HFFc6 (cell line): Measurements from ENCODE around the gene CTNNBL1. TPM values are rescaled to one million over a fixed set of nuclear protein-coding genes. Genes with fewer than 3 reads are reported as not detected.

Experiments used
- DNase-seq: peaks from one replicate; pipeline ENCODE4 v3.0.0-alpha.2; 2018
- H3K27ac Mint-ChIP-seq: 2 replicates; pipeline ENCODE4 v1.8.0; 2020; ENCODE audit warnings: mild to moderate bottlenecking, mixed read lengths
- H3K27me3 Mint-ChIP-seq: 2 replicates; pipeline ENCODE4 v1.8.0; 2021; ENCODE audit warnings: mild to moderate bottlenecking, moderate library complexity, mixed read lengths; ENCODE audit not compliant: insufficient read depth
- H3K36me3 Mint-ChIP-seq: 2 replicates; pipeline ENCODE4 v1.8.0; 2021; ENCODE audit warnings: low read depth, mixed read lengths
- H3K4me1 Mint-ChIP-seq: 2 replicates; pipeline ENCODE4 v1.8.0; 2020; ENCODE audit warnings: low read depth, mixed read lengths
- H3K4me3 Mint-ChIP-seq: 2 replicates; pipeline ENCODE4 v1.8.0; 2020; ENCODE audit warnings: mild to moderate bottlenecking, moderate library complexity, mixed read lengths
- H3K9me3 Mint-ChIP-seq: 2 replicates; pipeline ENCODE4 v1.8.0; 2020; ENCODE audit warnings: mild to moderate bottlenecking, mixed read lengths
- CTCF ChIP-seq: fragments of 200-600 bp; sonication (generic); IDR thresholded peaks from 2 replicates; pipeline ENCODE4 v1.5.0; 2021; ENCODE audit warnings: antibody characterized with exemption, mild to moderate bottlenecking
- total RNA-seq, 6 experiments: library from RNA; stranded (reverse); fragmentation: NEBNext Ultra II Directional; extraction: Animal tissue kit (Norgen Biotek cat#: 25700); gene quantifications; 2 replicates in 1 of 6; 3 replicates in 5 of 6; pipeline ENCODE4 v1.2.3, GENCODE V29; 2021

Gene CTNNBL1
- total RNA-seq, 6 experiments from 2014 or later: 49.7 to 62.4 (median 59.5) TPM

GRCh38 chr20:37911838-37912281 lies 218.0 kb downstream of the CTNNBL1 start:
- H3K9me3 Mint-ChIP-seq: no peaks in the 10 kb centered on the region
- no peak overlapping the region for H3K4me3 Mint-ChIP-seq
- H3K27me3 Mint-ChIP-seq: peaks cover 55% of the 10 kb centered on the region
- no peak for DNase-seq
- TF ChIP-seq CTCF: no peak
- 0 out of 2 replicates have a peak, but pooled peaks cover 3% of the 10 kb centered on the region for H3K36me3 Mint-ChIP-seq
- peaks cover 29% of the 10 kb centered on the region for H3K4me1 Mint-ChIP-seq
- H3K27ac Mint-ChIP-seq: no peak overlapping the region

- Mint-ChIP-seq H3K27ac (no peak overlapping the region), H3K9me3 (no peaks in the 10 kb centered on the region), H3K36me3 (0 out of 2 replicates have a peak, but pooled peaks cover 3% of the 10 kb centered on the region), H3K4me3 (no peak overlapping the region), H3K4me1 (peaks cover 20% of the 10 kb centered on the region), H3K27me3 (peaks cover 64% of the 10 kb centered on the region)
- no peak for DNase-seq
- TF ChIP-seq CTCF: no peak
These were observed 219.0 kb downstream of the CTNNBL1 start for GRCh38 chr20:37912874-37913273.

DNA sequence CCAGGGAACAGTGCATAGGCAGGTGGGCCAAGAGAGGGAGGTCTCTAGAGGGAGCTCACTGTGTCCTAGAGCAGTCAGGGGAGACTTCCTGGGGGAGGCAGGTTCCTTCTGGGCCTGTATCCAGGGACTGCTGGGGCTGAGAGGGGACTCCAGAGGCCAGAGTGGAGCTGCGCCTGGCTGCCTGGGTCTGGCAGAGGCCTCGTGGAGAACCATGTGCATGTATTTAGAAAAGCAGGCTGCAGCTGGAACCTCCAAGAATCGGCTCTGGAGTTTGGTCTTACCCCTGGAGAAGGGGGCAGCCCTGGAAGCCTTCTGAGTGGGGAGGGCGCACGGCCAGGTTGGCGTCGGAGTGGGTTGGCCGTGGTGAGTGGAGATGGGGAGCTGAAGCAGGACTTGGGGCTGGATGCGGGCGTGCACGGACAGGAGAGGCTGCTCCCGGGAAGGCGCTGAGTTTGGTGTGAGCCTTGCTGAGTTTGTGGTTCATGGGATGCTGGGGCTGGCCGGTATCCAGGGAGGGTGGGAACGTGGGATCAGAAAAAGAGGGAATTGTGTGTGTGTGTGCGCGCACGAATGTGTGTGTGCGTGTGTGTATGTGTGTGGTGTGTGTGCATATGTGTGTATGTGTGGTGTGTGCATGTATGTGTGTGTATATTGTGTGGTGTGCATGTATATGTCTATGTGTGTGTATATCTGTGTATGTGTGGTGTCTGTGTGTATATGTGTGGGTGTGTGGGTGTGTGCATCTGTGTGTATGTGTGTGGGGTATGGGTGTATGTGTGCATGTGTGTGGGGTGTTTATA lies 219.9 kb downstream of the CTNNBL1 start:
- TF ChIP-seq CTCF: no peak
- peaks cover 11% of the 10 kb centered on the region for H3K4me1 Mint-ChIP-seq
- no peak overlapping the region for H3K27ac Mint-ChIP-seq
- no peaks in the 10 kb centered on the region for H3K9me3 Mint-ChIP-seq
- 0 out of 2 replicates have a peak, but pooled peaks cover 2% of the 10 kb centered on the region for H3K36me3 Mint-ChIP-seq
- no peak overlapping the region for H3K4me3 Mint-ChIP-seq
- no peak for DNase-seq
- peaks cover 68% of the 10 kb centered on the region for H3K27me3 Mint-ChIP-seq

GRCh38 chr20:37914367-37914671 lies 220.5 kb downstream of the CTNNBL1 start:
- peaks cover 7% of the 10 kb centered on the region for H3K4me1 Mint-ChIP-seq

DNA sequence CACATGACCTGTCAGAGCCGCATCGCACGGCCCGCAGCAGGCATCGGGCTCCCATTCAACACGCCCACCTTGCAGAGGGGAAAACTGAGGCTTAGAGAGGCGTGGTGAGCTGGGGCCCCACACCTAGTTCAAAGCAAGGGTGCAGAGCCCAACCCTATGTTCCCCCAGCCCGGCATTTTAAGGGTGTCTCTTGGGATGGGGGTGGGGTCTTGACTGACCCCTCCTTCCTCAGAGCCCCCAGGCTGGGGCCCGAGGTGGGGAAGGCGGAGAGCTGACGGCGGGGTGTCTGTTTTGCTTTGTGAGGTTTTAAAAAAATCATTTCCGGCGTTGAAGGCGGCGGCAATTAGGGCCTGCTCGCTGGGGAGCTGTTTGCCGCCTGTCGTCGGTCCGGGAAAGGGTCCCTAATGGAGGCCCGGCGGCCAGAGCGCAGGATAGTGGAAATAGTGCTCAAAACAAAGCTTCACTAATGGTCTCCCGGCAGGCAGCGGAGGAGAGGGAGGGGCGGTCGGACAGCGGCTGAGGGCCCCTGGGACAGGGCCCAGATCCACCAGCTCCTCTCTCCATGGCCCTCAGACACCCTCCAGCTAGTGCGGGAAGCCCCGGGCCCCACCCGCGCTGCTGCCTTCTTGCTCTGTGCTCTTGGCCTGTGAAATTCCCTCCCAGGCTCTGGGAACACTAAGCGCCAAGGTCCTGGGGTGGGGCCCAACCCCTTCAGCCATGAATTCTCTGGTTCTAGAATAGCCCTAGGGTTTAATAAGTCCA lies 221.0 kb downstream of the CTNNBL1 start:
- TF ChIP-seq CTCF: no peak
- Mint-ChIP-seq H3K27ac (no peak overlapping the region), H3K36me3 (no peaks in the 10 kb centered on the region), H3K27me3 (peaks cover 73% of the 10 kb centered on the region), H3K4me3 (no peak overlapping the region), H3K4me1 (peaks cover 7% of the 10 kb centered on the region), H3K9me3 (no peaks in the 10 kb centered on the region)
- no peak for DNase-seq

More at GRCh38 chr20:37914367-37914671, 220.5 kb downstream of the CTNNBL1 start:
- no peak overlapping the region for H3K4me3 Mint-ChIP-seq
- TF ChIP-seq CTCF: no peak
- no peaks in the 10 kb centered on the region for H3K36me3 Mint-ChIP-seq
- H3K9me3 Mint-ChIP-seq: no peaks in the 10 kb centered on the region
- no peak overlapping the region for H3K27ac Mint-ChIP-seq
- H3K27me3 Mint-ChIP-seq: peaks cover 70% of the 10 kb centered on the region
- DNase-seq: no peak
